Smooth muscle cell (in vitro differentiated cells): ENCODE measurements around the gene SOD1. TPM values are rescaled to one million over a fixed set of nuclear protein-coding genes. Genes with fewer than 3 reads are reported as not detected.

ENCODE experiments used
- DNase-seq: peaks from one replicate; lab custom pipeline; 2025; ENCODE audit not compliant: unreplicated experiment; lab: John Stamatoyannopoulos, UW
- H2AFZ ChIP-seq: fragments of 200-600 bp; sonication (generic); 2 replicates; pipeline ENCODE4 v1.6.0; 2016; ENCODE audit warnings: antibody characterized with exemption, low read depth, mild to moderate bottlenecking
- H3F3A ChIP-seq: fragments of 200-600 bp; sonication (generic); 2 replicates; pipeline ENCODE4 v1.6.0; 2017; ENCODE audit warnings: antibody characterized with exemption, low read depth
- H3K27ac ChIP-seq: fragments of 200-600 bp; sonication (generic); 2 replicates; pipeline ENCODE4 v1.5.1; 2016; ENCODE audit warnings: low read depth, mild to moderate bottlenecking
- H3K27me3 ChIP-seq: fragments of 200-600 bp; sonication (generic); 2 replicates; pipeline ENCODE4 v1.6.1; 2016; ENCODE audit warnings: low read depth, mild to moderate bottlenecking
- H3K36me3 ChIP-seq: fragments of 200-600 bp; sonication (generic); 2 replicates; pipeline ENCODE4 v1.5.1; 2016; ENCODE audit warnings: low read depth
- H3K4me1 ChIP-seq: fragments of 200-600 bp; sonication (generic); 2 replicates; pipeline ENCODE4 v1.5.1; 2016; ENCODE audit warnings: low read depth
- H3K4me2 ChIP-seq: fragments of 200-600 bp; sonication (generic); 2 replicates; pipeline ENCODE4 v1.6.0; 2016; ENCODE audit warnings: mild to moderate bottlenecking
- H3K4me3 ChIP-seq: fragments of 200-600 bp; sonication (generic); 2 replicates; pipeline ENCODE4 v1.5.1; 2016; ENCODE audit warnings: mild to moderate bottlenecking
- H3K79me2 ChIP-seq: fragments of 200-600 bp; sonication (generic); 2 replicates; pipeline ENCODE4 v1.6.0; 2016; ENCODE audit warnings: low read depth, mild to moderate bottlenecking
- H3K9ac ChIP-seq: fragments of 200-600 bp; sonication (generic); 2 replicates; pipeline ENCODE4 v1.6.0; 2016; ENCODE audit warnings: low read depth
- H3K9me3 ChIP-seq: fragments of 200-600 bp; sonication (generic); replicated peaks from 2 replicates; pipeline ENCODE4 v1.5.1; 2016; ENCODE audit warnings: low read depth
- H4K20me1 ChIP-seq: fragments of 200-600 bp; sonication (generic); 2 replicates; pipeline ENCODE4 v1.6.0; 2016; ENCODE audit warnings: low read depth
- CTCF ChIP-seq: fragments of 200-600 bp; sonication (generic); IDR thresholded peaks from 2 replicates; pipeline ENCODE4 v1.5.1; 2017; ENCODE audit warnings: borderline replicate concordance, mild to moderate bottlenecking, antibody characterized with exemption; ENCODE audit not compliant: insufficient read depth, poor library complexity, severe bottlenecking
- WGBS: methylation state at CpG from one replicate; pipeline ENCODE4 v1.1.7; 2016; ENCODE audit warnings: low lambda C conversion rate; 5-methylcytosine and 5-hydroxymethylcytosine counted together
- polyA plus RNA-seq: library from polyadenylated mRNA; unstranded; fragments of >200 nt; fragmentation: Nextera tagmentation; extraction: Ambion mirVana; gene quantifications from 2 replicates; pipeline ENCODE4 v1.2.1, GENCODE V29; 2016
- total RNA-seq: library from RNA; depleted of rRNA; stranded (reverse); fragments of >200 nt; gene quantifications from 2 replicates; pipeline ENCODE4 v1.2.3, GENCODE V29; 2014

The SOD1 gene
- total and polyA plus RNA-seq, 2 experiments from 2014 or later, result 128 to 229 TPM

DNA sequence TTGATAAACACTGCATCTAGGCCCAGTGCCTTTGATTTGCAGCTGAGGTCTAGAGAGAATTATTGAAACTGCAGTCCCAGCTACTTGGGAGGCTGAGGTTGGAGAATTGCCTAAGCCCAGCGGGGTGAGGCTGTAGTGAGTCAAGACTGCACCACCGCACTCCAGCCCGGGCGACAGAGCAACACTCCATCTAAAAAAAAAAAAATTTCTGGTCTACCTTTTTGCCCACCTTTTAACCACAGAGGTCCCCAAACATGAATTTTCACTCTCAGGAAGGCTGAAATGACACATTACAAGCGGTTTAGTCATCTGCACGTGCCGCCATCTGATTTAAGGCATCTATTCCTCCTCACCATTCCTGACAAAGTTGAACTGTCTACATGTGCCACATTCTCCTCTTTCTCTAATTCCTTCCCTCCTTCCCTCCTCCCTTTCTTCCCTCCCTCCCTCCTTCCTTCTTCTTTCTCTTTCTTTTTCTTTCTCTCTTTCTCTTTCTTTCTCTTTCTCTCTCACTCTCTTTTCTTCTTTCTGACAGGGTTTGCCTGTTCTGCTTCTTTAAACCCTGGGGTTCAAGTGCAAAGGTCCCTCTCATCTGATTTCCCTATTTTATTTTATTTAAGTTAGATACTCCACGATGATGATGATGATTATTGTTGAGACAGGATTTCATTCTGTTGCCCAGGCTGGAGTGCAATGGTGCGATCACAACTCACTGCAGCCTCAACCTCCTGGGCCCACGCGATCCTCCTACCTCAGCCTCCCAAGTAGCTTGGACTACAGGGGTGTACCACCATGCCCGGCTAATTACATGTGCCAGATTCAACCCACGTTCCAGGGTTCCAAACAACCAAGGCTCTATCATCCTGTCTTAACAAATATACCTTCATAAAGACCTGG, 3.0 kb upstream of the SOD1 start:
- WGBS, result 83% methylated on average over 13 of the region's 13 CpGs
- Histone ChIP-seq H3F3A (no peaks in the 10 kb centered on the region), H3K9me3 (no peaks in the 10 kb centered on the region), H4K20me1 (peaks cover 14% of the 10 kb centered on the region), H3K36me3 (no peaks in the 10 kb centered on the region), H3K79me2 (peaks cover 14% of the 10 kb centered on the region), H3K9ac (no peak overlapping the region), H3K27me3 (no peaks in the 10 kb centered on the region), H3K27ac (no peak overlapping the region), H3K4me2 (no peak overlapping the region), H3K4me3 (no peak overlapping the region), H2AFZ (no peak overlapping the region), H3K4me1 (peaks cover 11% of the 10 kb centered on the region)
- DNase-seq, result no peak
- no peak for TF ChIP-seq CTCF

DNA sequence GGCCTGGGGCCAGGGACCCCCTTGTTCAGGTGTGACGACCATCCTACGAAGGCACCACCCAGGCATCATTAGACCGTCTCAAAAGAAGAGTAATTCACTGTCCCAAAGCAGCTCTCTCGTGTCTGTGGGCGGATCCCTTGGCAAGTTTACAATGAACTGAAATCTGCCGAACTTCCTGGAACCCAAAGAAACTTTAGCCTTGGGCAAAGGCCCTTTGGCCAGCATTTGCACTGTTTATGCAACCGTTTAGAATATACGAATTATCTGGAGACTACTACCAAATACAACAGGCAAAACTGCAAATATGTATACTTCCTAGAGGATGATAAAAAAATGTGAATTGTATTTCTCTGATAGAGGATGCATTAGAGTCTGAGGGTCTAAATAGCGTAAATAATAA, 1.4 kb upstream of the SOD1 start:
- H3K9ac ChIP-seq, result no peak overlapping the region
- peaks cover 29% of the 10 kb centered on the region for H4K20me1 ChIP-seq
- no peak for DNase-seq
- no peaks in the 10 kb centered on the region for H3F3A ChIP-seq
- 94% methylated on average over 9 of the region's 9 CpGs for WGBS
- H3K4me2 ChIP-seq, result no peak overlapping the region
- H3K9me3 ChIP-seq, result no peaks in the 10 kb centered on the region
- no peak overlapping the region for H3K4me3 ChIP-seq
- H3K36me3 ChIP-seq, result no peaks in the 10 kb centered on the region
- H3K27ac ChIP-seq, result no peak overlapping the region
- peaks cover 31% of the 10 kb centered on the region for H3K79me2 ChIP-seq
- no peaks in the 10 kb centered on the region for H3K27me3 ChIP-seq
- peaks cover 11% of the 10 kb centered on the region for H3K4me1 ChIP-seq
- no peak for TF ChIP-seq CTCF
- H2AFZ ChIP-seq, result no peak overlapping the region

- WGBS, result 2% methylated on average over 18 of the region's 18 CpGs
- no peak for TF ChIP-seq CTCF
Measured at GRCh38 chr21:31659286-31659535, 282 bp upstream of the SOD1 start.

DNA sequence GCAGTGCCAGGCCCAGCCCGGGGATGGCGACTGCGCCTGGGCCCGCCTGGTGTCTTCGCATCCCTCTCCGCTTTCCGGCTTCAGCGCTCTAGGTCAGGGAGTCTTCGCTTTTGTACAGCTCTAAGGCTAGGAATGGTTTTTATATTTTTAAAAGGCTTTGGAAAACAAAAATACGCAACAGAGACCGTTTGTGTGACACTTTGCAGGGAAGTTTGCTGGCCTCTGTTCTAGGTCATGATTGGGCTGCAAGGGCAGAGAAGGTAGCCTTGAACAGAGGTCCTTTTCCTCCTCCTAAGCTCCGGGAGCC, 719 bp downstream of the SOD1 start:
- DNase-seq, result no peak
- 1% methylated on average over 12 of the region's 12 CpGs for WGBS

More at GRCh38 chr21:31659286-31659535, 282 bp upstream of the SOD1 start:
- Histone ChIP-seq H3F3A (no peaks in the 10 kb centered on the region), H3K9me3 (no peaks in the 10 kb centered on the region), H3K4me1 (peaks cover 11% of the 10 kb centered on the region), H3K4me2 (peak overlapping the region; percentile 97), H2AFZ (peak overlapping the region; percentile 95), H3K79me2 (peaks cover 42% of the 10 kb centered on the region), H3K4me3 (peak overlapping the region; percentile 84), H3K36me3 (no peaks in the 10 kb centered on the region), H3K27me3 (no peaks in the 10 kb centered on the region), H3K27ac (peak overlapping the region; percentile 90), H4K20me1 (peaks cover 41% of the 10 kb centered on the region), H3K9ac (no peak overlapping the region)
- no peak for DNase-seq

More for the DNA sequence above, 719 bp downstream of the SOD1 start:
- no peaks in the 10 kb centered on the region for H3K36me3 ChIP-seq
- H3K9me3 ChIP-seq, result no peaks in the 10 kb centered on the region
- peak overlapping the region; percentile 90 for H3K27ac ChIP-seq
- H4K20me1 ChIP-seq, result peaks cover 47% of the 10 kb centered on the region
- H3K4me1 ChIP-seq, result peaks cover 11% of the 10 kb centered on the region
- H3K9ac ChIP-seq, result peak overlapping the region; percentile 70
- H3K27me3 ChIP-seq, result no peaks in the 10 kb centered on the region
- peak overlapping the region; percentile 97 for H3K4me2 ChIP-seq
- H3K4me3 ChIP-seq, result peak overlapping the region; percentile 84
- peaks cover 51% of the 10 kb centered on the region for H3K79me2 ChIP-seq
- peak overlapping the region; percentile 59 for H2AFZ ChIP-seq
- H3F3A ChIP-seq, result no peaks in the 10 kb centered on the region
- TF ChIP-seq CTCF, result no peak
